Bladder microvascular endothelial cell (primary cell): ENCODE data around the gene DYNC2I2. TPM values are rescaled to one million over a fixed set of nuclear protein-coding genes. Genes with fewer than 3 reads are reported as not detected.

Experiments
- total RNA-seq: library from RNA; depleted of rRNA; stranded (reverse); fragments of >200 nt; gene quantifications from 2 replicates; pipeline ENCODE4 v1.2.3, GENCODE V29; 2014

The DYNC2I2 gene
- total RNA-seq: 50.4 and 67.8 TPM in 2 replicates

GRCh38 chr9:128656416-128657343 lies at the start of gene DYNC2I2:
TSS of gene DYNC2I2 (minus strand) at chr9:128656847. CDS start at chr9:128656726, 121 bp downstream.

DNA sequence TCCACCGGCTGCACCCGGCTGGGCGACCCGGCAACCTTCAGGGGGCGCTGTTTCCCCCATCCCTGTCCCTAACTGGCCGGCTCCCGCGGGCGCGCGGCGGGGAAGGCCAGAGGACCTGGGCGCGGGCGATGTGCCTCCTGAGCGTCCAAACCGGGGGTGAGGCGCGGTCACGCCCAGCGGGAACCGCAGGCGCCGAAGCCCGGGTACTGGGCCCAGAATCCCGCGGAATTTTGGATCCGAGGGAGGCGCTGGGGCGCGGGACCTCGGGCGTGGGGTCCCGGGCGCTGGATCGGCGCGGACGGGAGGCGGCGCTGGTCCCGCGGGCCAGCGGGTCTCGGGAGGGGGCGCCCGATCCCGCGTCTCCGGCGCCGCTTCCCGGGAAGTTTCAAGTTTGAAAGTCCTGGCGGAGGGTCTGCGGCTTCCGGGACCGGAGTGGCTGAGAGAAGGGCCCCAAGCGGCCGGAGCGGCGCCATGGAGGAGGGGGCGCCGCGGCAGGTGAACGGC lies 45.9 kb upstream of the DYNC2I2 start, which contains the start of gene PKN3:
TSS of gene PKN3 (plus strand) at position 59 of the 504 bp plus-strand sequence. CDS start at position 472, 413 bp downstream.

DNA sequence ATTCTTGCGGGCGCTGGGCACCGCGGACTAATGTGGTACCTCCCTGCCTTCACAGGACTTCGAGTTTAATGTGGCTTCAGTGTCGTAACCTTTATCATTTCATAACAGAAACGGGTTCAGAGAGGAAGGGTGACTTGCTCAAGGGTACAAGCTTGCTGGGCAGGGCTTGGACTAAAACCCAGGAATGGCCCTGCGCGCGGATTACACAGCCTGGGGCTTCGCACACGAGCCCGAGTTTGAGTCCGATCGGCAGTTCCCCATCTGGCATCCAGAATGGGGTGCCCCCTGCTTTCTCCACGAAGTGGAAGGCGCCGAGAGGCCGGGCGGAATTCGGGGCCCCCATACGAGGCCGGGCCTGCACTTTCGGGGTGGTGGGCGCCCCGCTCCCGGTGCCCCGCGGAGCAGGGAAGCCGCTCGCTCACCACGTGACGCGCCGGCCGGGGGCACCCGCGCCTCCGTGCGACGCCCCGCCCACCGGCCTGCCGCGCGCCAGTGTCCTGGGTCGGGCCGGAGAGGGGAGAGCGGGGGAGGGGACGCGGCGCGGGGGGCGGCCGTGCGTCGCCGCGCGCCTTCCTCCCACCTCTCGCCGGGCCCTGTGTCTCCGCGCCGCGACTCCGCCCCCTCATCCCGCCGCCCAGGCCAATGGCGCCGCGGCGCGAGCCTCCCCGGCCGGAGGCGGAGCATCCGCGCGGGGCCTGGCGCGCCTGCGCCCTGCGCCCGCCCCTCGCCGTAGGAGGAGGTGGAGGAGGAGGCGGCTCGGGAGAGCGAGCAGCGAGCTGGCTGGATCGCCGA lies 32.0 kb upstream of the DYNC2I2 start, which contains the start of gene SET:
TSS of gene SET (plus strand) at position 722 of the 792 bp plus-strand sequence. CDS start 361 bp downstream, outside the sequence.

Other genes starting within 250 kb of the DYNC2I2 start
- gene CERCAM, start 236.0 kb downstream of the DYNC2I2 start, total RNA-seq: 9.6 and 35.7 TPM in 2 replicates
- gene ODF2, start 200.8 kb downstream of the DYNC2I2 start, total RNA-seq: 31.2 and 48.5 TPM in 2 replicates
- gene GLE1, start 152.1 kb downstream of the DYNC2I2 start, total RNA-seq: 15.1 and 21.0 TPM in 2 replicates
- gene SPTAN1, start 104.3 kb downstream of the DYNC2I2 start, total RNA-seq: 452 and 679 TPM in 2 replicates
- 519 and 772 TPM in 2 replicates for gene SET, start 32.4 kb upstream of the DYNC2I2 start, total RNA-seq
- gene PKN3, start 45.7 kb upstream of the DYNC2I2 start, total RNA-seq: 13.5 and 22.7 TPM in 2 replicates
- gene ZDHHC12, start 67.3 kb upstream of the DYNC2I2 start, total RNA-seq: 26.9 and 39.0 TPM in 2 replicates
- 9.1 and 15.9 TPM in 2 replicates for gene ZER1, start 115.1 kb upstream of the DYNC2I2 start, total RNA-seq
- 10.5 and 16.0 TPM in 2 replicates for gene TBC1D13, start 130.4 kb upstream of the DYNC2I2 start, total RNA-seq
- gene ENDOG, start 161.7 kb upstream of the DYNC2I2 start, total RNA-seq: 17.0 and 19.6 TPM in 2 replicates
- gene SPOUT1, start 172.9 kb upstream of the DYNC2I2 start, total RNA-seq: 13.6 and 23.9 TPM in 2 replicates
- gene KYAT1, start 225.1 kb upstream of the DYNC2I2 start, total RNA-seq: 5.8 and 9.8 TPM in 2 replicates
- gene LRRC8A, start 225.3 kb upstream of the DYNC2I2 start, total RNA-seq: 76.4 and 165 TPM in 2 replicates